ENCODE results near the gene P3H3. TPM values are rescaled to one million over a fixed set of nuclear protein-coding genes. Genes with fewer than 3 reads are reported as not detected.

Gene P3H3
- total and polyA plus RNA-seq, 9 of the 15 experiments (the other 6 are each of a cell fraction or from before 2014, with no cell fraction given): 0.03 to 15.0 (median 4.8) TPM

DNA sequence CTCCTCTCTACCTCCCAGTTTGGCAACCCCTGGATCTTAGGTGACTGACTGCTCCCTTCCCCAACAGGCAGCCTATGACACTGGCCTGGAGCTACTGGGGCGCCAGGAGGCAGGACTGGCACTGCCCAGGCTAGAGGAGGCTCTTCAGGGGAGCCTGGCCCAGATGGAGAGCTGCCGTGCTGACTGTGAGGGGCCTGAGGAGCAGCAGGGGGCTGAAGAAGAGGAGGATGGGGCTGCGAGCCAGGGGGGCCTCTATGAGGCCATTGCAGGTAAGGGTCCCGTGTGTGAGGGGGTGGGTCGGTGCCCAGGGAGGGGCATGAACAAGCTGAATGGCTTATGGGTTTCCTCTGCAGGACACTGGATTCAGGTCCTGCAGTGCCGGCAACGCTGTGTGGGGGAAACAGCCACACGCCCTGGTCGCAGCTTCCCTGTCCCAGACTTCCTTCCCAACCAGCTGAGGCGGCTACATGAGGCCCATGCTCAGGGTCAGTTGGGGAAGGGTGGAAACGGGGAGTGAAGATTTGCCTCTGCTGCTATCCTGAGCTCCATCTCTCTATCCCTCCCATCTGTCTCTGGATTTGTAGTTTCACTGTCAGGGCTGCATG is 2.2 kb downstream of the P3H3 start (continued):
- TF ChIP-seq, protein P1, sequence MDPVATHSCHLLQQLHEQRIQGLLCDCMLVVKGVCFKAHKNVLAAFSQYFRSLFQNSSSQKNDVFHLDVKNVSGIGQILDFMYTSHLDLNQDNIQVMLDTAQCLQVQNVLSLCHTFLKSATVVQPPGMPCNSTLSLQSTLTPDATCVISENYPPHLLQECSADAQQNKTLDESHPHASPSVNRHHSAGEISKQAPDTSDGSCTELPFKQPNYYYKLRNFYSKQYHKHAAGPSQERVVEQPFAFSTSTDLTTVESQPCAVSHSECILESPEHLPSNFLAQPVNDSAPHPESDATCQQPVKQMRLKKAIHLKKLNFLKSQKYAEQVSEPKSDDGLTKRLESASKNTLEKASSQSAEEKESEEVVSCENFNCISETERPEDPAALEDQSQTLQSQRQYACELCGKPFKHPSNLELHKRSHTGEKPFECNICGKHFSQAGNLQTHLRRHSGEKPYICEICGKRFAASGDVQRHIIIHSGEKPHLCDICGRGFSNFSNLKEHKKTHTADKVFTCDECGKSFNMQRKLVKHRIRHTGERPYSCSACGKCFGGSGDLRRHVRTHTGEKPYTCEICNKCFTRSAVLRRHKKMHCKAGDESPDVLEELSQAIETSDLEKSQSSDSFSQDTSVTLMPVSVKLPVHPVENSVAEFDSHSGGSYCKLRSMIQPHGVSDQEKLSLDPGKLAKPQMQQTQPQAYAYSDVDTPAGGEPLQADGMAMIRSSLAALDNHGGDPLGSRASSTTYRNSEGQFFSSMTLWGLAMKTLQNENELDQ (CRISPR knock-in tag; IDR thresholded peaks at IDR 0.05; ENCODE audit: borderline replicate concordance): no peak
- TF ChIP-seq RBBP5 (IDR thresholded peaks at IDR 0.05; ENCODE audit: borderline replicate concordance, insufficient read depth, low read length, poor library complexity, severe bottlenecking) (no peak), ZNF354B (CRISPR knock-in tag; IDR thresholded peaks at IDR 0.05) (no peak), ETV1 (tag; conservative IDR thresholded peaks at IDR 0.05; ENCODE audit: low read depth) (no peak), RHOXF2B (CRISPR knock-in tag; conservative IDR thresholded peaks at IDR 0.05) (no peak), CBX5 (IDR thresholded peaks at IDR 0.05; ENCODE audit: borderline replicate concordance, low read depth) (no peak), ARNT (IDR thresholded peaks at IDR 0.05) (no peak)
- TF ChIP-seq, protein P2, sequence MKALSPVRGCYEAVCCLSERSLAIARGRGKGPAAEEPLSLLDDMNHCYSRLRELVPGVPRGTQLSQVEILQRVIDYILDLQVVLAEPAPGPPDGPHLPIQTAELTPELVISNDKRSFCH (CRISPR knock-in tag; IDR thresholded peaks at IDR 0.05): no peak
- TF ChIP-seq, protein P2 (tag; IDR thresholded peaks at IDR 0.05): no peak
- TF ChIP-seq, protein P3, sequence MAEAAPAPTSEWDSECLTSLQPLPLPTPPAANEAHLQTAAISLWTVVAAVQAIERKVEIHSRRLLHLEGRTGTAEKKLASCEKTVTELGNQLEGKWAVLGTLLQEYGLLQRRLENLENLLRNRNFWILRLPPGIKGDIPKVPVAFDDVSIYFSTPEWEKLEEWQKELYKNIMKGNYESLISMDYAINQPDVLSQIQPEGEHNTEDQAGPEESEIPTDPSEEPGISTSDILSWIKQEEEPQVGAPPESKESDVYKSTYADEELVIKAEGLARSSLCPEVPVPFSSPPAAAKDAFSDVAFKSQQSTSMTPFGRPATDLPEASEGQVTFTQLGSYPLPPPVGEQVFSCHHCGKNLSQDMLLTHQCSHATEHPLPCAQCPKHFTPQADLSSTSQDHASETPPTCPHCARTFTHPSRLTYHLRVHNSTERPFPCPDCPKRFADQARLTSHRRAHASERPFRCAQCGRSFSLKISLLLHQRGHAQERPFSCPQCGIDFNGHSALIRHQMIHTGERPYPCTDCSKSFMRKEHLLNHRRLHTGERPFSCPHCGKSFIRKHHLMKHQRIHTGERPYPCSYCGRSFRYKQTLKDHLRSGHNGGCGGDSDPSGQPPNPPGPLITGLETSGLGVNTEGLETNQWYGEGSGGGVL (CRISPR knock-in tag; IDR thresholded peaks at IDR 0.05): no peak
- TF ChIP-seq, protein P4, sequence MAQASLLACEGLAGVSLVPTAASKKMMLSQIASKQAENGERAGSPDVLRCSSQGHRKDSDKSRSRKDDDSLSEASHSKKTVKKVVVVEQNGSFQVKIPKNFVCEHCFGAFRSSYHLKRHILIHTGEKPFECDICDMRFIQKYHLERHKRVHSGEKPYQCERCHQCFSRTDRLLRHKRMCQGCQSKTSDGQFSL (CRISPR knock-in tag; IDR thresholded peaks at IDR 0.05): no peak
- TF ChIP-seq, protein P4 (tag; IDR thresholded peaks at IDR 0.05): no peak

Data from K562 (cell line).